Mesodermal cell (in vitro differentiated cells): ENCODE results near the gene ADAMTS7.
"Not testable (repeated sequence)": the region's sequence is repeated elsewhere in the genome, so short reads cannot be mapped to it uniquely, and the experiment has no call there.

ENCODE experiments used
- H3K27ac ChIP-seq: 2 replicates; pipeline ENCODE4 v1.7.0; 2013; ENCODE audit warnings: mild to moderate bottlenecking, low read depth, low read length, moderate library complexity; ENCODE audit not compliant: severe bottlenecking
- H3K36me3 ChIP-seq: 2 replicates; pipeline ENCODE4 v1.7.1; 2013; ENCODE audit warnings: mild to moderate bottlenecking, low read length, moderate library complexity; ENCODE audit not compliant: control insufficient read depth, insufficient read depth
- H3K4me1 ChIP-seq: one replicate; pipeline ENCODE4 v1.7.1; 2013; ENCODE audit warnings: mild to moderate bottlenecking, low read length; ENCODE audit not compliant: insufficient read depth, control insufficient read depth, poor library complexity, severe bottlenecking
- H3K4me3 ChIP-seq: 2 replicates; pipeline ENCODE4 v1.7.0; 2013; ENCODE audit warnings: low read length, control low read depth, mild to moderate bottlenecking; ENCODE audit not compliant: insufficient read depth, poor library complexity, severe bottlenecking; ENCODE audit errors: extremely low read depth
- H3K9me3 ChIP-seq: 2 replicates; pipeline ENCODE4 v1.7.1; 2013; ENCODE audit warnings: mild to moderate bottlenecking, low read length, moderate library complexity; ENCODE audit not compliant: control insufficient read depth
- WGBS, 2 experiments: methylation state at CpG; one replicate each; pipeline ENCODE4 v1.1.5; 2013; ENCODE audit warnings: missing lambda C conversion rate in 2 of 2; ENCODE audit not compliant: insufficient coverage in 2 of 2; 5-methylcytosine and 5-hydroxymethylcytosine counted together

The ADAMTS7 gene

DNA sequence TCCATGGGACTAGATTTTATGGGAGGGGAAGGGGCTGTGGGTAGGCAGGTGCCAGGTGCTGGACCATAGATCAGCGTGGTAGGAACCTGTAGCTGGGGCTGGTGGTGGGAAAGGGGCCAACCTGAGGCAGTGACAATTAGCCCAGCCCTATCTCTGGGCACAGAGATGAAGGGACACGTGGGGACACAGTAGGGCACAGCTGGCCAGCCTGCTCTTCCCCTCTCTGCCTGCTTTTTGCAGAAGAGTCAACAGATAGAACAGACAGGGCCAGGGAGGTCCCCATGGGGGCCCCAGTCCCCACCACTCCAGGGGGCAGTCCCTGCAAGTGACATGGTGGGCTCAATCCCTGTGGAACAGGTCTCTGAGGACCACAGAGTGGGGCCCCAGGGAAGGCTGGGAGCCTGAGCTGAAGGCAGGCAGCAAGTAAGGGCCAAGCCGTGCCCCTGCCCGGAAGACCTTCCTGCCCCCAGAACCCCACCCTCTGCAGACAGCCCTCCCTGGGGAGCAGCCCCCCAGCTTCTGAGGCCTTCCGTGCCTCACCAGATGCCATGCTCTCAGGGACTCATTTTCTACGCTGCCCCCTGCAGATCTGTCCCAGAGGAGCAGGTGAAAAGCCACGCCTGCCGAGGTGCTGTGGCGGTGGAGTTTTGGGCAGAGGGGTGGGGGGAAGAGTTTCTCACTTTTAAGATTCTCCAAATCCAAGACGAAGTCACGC lies 52.6 kb downstream of the ADAMTS7 start:
- not testable (repeated sequence) for H3K9me3 ChIP-seq, H3K27ac ChIP-seq, H3K36me3 ChIP-seq, H3K4me3 ChIP-seq
- peaks cover 15% of the 10 kb centered on the region for H3K4me1 ChIP-seq
- 89 to 98% methylated on average over 2 to 4 of the region's 11 CpGs for WGBS, 2 experiments

DNA sequence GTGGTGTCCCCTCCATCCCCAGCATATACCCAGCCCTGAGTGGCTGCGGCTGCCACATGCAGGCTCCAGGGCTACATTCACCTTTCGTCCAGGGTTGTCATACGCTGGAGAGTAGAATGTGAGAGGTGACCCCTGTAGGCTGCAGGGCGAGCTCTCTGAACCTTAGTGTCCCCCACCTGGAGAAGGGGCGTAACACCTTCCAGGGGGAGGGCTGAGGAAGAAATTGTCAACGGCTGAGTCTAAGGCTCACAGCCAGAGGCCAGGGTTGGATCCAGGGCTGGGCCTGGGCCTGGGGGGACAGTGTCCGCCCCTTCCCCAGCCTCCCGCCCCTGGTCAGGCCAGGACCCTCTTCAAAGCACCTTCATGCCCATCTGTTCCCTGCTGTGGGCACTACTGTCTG lies 53.2 kb downstream of the ADAMTS7 start:
- H3K36me3 ChIP-seq, H3K27ac ChIP-seq, H3K4me3 ChIP-seq, H3K9me3 ChIP-seq: not testable (repeated sequence)
- H3K4me1 ChIP-seq = peaks cover 15% of the 10 kb centered on the region
- WGBS, 2 experiments = 96 to 100% methylated on average over 3 to 5 of the region's 8 CpGs

DNA sequence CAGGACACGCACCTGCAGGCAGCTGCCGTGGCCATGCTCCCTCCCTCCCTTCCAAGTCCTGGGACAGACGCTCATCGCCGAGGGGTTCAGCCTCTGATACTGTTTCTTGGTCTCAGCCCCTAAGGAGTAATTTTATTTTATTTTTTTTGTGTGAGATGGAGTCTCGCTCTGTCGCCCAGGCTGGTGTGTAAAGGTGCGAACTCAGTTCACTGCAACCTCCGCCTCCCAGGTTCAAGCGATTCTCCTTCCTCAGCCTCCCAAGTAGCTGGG lies 53.7 kb downstream of the ADAMTS7 start:
- WGBS, 2 experiments = 95 to 100% methylated on average over 1 to 4 of the region's 10 CpGs
- Histone ChIP-seq H3K27ac (no peak overlapping the region), H3K9me3 (no peaks in the 10 kb centered on the region), H3K4me3 (no peak overlapping the region), H3K4me1 (peaks cover 15% of the 10 kb centered on the region), H3K36me3 (no peaks in the 10 kb centered on the region)

DNA sequence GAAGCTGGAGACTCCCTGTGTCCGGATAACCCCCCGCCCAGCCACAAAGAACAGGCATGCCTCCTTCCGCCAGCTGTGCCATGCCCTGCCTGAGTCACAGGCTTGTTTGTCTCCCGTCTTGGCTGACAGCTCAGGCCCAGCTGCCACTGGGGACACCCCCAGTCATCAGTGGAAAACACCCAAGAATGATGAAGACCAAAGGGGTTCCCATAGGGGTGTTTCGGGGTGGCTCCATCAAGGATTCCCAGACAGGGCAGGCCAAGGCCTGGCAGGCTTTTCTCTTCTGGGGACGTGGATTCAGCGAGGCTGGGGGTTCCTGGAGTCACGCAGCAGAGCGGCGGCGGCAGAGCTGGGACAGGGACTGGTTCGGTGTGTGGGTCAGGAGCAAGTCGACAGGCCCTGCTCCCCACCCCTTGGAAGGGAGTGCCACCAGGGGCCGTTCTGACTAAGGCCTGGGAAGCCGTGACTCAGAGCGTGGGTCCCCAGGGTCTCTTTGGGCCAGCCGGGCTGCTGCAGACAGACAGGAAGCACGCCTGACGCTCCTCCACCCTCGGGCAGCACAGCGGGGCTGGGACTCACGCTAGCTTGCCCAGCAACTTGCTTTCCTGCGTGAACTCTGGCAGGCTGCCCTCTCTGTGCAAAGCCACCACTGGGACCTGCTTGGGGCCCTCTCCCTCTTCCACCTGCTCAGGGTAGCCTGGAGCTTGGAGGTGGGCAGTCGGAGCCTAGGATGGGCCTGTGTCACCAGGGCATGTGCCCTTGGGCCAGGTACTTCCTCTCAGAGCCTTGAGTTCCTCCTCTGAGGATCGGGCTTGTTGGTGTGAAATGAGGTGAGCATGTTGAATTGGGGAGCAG lies 54.3 kb downstream of the ADAMTS7 start:
- not testable (repeated sequence) for H3K36me3 ChIP-seq, H3K4me3 ChIP-seq, H3K27ac ChIP-seq, H3K9me3 ChIP-seq
- 83 to 92% methylated on average over 19 to 20 of the region's 25 CpGs for WGBS, 2 experiments
- H3K4me1 ChIP-seq = peaks cover 13% of the 10 kb centered on the region

DNA sequence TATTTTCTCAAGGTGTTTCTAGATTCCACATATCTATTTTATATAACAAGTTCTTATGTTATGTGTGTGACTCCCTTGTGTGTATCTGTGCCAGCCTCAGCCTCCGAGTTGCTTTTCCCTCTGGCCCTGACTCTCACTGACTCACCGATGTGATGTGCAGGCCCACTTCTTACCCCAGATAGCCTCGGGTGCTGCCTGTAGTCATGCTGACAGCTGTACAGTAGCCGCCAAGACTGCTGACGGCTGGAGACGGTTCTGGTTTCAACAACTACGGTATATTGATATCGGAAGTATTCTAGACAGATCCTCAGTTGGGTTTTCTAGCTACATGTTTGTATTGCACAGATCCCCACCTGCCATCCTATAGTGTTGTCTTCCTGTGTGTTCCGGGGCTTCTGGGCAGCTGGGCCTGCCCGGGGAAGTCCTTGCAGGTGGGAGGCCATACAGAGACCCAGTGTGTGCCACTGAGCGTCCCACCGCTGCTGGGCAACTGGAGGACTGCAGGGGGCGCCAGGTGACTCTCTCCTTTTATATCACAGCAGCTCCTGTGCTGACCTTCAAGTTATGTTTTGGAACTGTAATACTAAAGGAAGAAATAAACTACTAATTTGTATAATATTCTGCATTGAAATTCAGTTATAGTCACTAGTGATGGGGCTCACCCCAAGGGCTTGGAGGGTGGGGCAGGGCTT lies 55.2 kb downstream of the ADAMTS7 start:
- H3K27ac ChIP-seq, H3K9me3 ChIP-seq, H3K4me3 ChIP-seq, H3K4me1 ChIP-seq, H3K36me3 ChIP-seq: not testable (repeated sequence)
- WGBS, 2 experiments = 72 to 86% methylated on average over 4 of the region's 13 CpGs

DNA sequence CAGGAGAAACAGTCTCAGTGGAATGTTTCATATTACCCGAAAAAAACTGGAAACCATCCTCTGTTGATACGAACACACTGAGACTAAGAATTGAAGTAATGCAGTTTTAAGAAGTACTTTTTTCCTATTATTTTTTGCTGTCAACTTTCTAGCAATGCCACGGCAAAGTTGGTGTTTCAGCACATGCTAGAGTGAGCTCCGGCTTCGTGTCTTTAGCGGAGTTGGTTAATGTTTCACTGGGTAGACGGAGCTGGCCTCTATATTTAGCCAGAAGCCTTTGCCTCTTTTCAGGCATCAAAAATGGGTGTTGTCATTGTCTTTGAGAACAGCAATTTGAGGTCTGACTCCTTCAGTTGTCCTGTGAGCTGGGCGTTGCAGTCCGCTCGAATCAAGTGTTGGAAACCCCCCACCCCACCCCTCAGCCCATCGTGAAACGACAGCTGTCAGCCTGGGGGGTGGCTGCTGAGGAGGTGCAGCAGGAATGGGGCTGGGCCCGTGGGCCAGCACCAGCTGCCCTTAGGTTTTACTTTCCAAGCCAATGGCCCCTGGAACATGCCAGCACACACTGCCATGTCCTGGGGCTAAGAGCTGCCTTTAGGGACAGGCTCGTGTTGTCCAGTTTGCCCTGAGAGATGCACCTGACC lies 56.5 kb downstream of the ADAMTS7 start:
- H3K36me3 ChIP-seq, H3K4me3 ChIP-seq, H3K9me3 ChIP-seq, H3K27ac ChIP-seq: not testable (repeated sequence)
- H3K4me1 ChIP-seq = peaks cover 12% of the 10 kb centered on the region
- 100% methylated on average over 5 to 7 of the region's 14 CpGs for WGBS, 2 experiments

DNA sequence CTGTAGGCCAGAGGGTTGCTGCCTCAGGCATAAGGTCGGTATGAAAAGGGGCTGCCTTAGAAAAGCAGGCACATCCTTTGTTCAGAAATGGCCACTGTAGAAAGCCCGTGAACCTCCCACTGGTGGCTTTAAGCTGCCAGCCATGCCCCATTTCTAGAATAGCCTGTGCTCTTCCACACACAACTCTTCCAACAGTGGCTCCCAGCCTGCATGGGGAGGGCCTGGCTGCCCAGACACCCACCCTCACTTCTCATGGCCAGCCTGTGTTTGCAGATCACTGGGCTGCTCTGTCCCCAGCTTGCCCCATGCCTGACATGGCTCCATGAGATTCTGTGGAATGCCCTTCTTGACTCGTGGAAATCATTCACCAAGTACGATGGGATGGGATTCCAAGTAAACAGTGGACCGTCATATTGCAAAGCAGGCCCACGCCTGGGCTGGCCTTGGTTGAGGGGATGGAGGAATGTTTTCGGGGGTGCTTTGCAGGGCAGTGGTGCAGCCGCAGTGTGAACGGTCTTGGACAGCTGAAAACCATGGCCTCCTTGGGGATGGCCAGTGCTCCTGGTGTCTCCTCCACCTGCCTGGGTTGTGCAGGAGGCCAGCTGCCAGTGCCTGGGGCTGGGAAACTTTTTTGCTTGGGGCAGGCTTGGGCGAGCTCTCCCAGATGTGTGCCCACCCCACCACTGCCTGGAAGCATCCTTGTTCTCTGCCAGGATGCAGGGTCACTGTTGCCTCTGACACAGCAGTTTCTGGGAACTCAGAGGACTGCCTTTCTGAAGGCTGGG lies 57.3 kb downstream of the ADAMTS7 start:
- 90 to 93% methylated on average over 3 to 5 of the region's 10 CpGs for WGBS, 2 experiments
- H3K36me3 ChIP-seq, H3K9me3 ChIP-seq, H3K27ac ChIP-seq, H3K4me3 ChIP-seq: not testable (repeated sequence)
- H3K4me1 ChIP-seq = peaks cover 12% of the 10 kb centered on the region

DNA sequence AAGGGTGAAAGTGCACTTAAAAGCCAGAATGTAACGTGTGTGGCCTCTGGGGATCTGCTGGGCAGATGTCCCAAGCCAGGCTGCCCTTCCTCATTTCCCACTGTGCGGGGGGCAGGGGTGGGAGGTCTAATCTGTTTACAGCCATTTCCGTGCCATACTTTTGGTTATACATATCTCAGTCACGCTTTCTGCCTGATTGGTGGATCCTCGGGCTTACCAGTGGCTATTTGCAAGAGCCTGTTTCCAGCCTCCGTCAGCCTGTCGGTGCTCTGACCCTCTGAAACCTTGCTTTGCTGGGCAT lies 58.0 kb downstream of the ADAMTS7 start:
- not testable (repeated sequence) for H3K36me3 ChIP-seq, H3K9me3 ChIP-seq

DNA sequence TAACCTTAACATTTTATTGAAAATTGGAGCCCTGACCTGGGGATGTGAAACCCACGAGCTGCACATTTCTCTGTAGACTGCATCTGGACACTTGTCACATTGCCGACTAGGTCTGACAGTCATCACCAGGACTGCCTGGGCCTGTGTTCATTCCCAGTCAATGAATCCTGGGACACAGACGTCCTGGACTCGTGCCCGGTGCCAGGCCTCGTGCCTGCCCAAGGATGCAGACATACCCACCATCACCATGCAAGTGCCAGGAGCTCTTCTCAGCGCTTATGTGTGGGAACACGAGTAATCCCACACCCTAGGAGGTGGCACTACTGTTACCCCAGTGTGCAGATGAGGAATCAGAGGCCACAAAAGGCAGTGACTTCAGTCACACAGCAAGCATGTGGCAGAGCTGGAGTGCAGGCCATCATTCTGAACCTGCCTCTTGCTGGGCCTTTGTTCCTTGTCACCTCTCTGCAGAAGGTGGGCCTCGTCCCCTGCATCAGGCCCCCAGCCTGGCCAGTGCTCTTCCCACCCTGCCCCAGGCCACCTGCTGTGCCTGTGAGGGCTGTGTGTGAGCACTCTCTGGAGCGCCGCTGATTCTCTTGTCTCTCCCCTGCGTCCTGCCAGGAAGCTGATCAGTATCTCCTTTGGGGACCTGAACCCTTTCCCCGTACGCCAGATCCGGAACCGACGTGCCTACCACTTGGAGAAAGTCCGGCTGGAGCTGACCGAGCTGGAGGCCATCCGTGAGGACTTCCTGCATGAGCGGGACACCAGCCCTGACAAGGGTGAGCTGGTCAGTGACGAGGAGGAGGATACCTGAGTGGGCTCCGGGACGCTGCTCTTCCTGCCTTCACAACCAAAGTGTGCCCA lies 58.5 kb downstream of the ADAMTS7 start:
- Histone ChIP-seq H3K9me3 (no peaks in the 10 kb centered on the region), H3K4me1 (peaks cover 12% of the 10 kb centered on the region), H3K36me3 (no peaks in the 10 kb centered on the region), H3K27ac (no peak overlapping the region), H3K4me3 (no peak overlapping the region)
- 76 to 79% methylated on average over 15 to 20 of the region's 24 CpGs for WGBS, 2 experiments

More for the DNA sequence above, 58.0 kb downstream of the ADAMTS7 start:
- not testable (repeated sequence) for H3K27ac ChIP-seq, H3K4me3 ChIP-seq
- 82 to 100% methylated on average over 1 to 4 of the region's 7 CpGs for WGBS, 2 experiments
- peaks cover 12% of the 10 kb centered on the region for H3K4me1 ChIP-seq
